ENCODE measurements around the gene HDAC3.

The HDAC3 gene

GRCh38 chr5:141650851-141651727 lies 14.4 kb upstream of the HDAC3 start, which contains the start of gene FCHSD1:
Gene FCHSD1 (minus strand): TSS chr5:141651418. CDS start chr5:141651368, 50 bp downstream.
- Histone ChIP-seq H4K20me1 (ENCODE audit: insufficient read depth, low read length, poor library complexity, severe bottlenecking) (no peaks in the 10 kb centered on the region), H3K4me2 (ENCODE audit: low read depth, low read length, poor library complexity, severe bottlenecking) (peak within 1 kb of the TSS; percentile 82), H2AFZ (ENCODE audit: low read length) (peak within 1 kb of the TSS; percentile 82), H3F3A (ENCODE audit: low read depth) (no peaks in the 10 kb centered on the region), H3K9me3 (ENCODE audit: insufficient read depth, low read depth, low read length) (no peaks in the 10 kb centered on the region), H3K9ac (ENCODE audit: low read depth, low read length, poor library complexity, severe bottlenecking) (peak within 1 kb of the TSS; percentile 68), H3K36me3 (ENCODE audit: insufficient read depth, low read length) (no peaks in the 10 kb centered on the region), H3K79me2 (ENCODE audit: insufficient read depth, low read length) (no peaks in the 10 kb centered on the region), H3K27me3 (ENCODE audit: insufficient read depth, low read length, poor library complexity, severe bottlenecking) (no peaks in the 10 kb centered on the region), H3K9me2 (replicated peaks; ENCODE audit: low read depth, low read length) (no peaks in the 10 kb centered on the region), H3K4me1 (ENCODE audit: insufficient read depth, low read length, poor library complexity, severe bottlenecking) (peaks cover 3% of the 10 kb centered on the region), H3K4me3 (ENCODE audit: low read length, poor library complexity, severe bottlenecking) (peak within 1 kb of the TSS; percentile 74)
- TF ChIP-seq EZH2phosphoT487 (IDR thresholded peaks at IDR 0.05; ENCODE audit: borderline replicate concordance) (no peak), CTCF (conservative IDR thresholded peaks at IDR 0.05; ENCODE audit: low read length) (no peak)

DNA sequence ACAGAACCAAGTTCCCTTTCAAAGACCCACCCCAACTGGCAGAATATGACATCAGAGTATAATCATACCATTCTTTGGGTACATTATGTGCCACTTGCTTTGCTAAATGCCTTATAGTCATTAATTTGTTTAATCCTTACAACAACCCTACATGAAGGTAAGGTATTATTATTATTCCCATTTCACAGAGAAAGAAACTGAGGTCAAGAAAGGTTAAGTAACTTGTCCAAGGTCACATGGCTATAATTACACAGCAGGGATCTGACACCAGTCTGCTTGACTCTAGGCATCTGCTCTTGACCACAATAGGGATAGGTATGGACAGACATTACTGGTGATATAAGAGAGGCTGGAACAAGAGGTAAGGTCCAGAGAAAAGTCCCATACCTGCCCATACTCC lies 13.3 kb upstream of the HDAC3 start:
- Histone ChIP-seq H3K4me2 (ENCODE audit: low read depth, low read length, poor library complexity, severe bottlenecking) (peak overlapping the region; percentile 82), H3K36me3 (ENCODE audit: insufficient read depth, low read length) (no peaks in the 10 kb centered on the region), H3K9me2 (replicated peaks; ENCODE audit: low read depth, low read length) (no peaks in the 10 kb centered on the region), H4K20me1 (ENCODE audit: insufficient read depth, low read length, poor library complexity, severe bottlenecking) (no peaks in the 10 kb centered on the region), H3K9ac (ENCODE audit: low read depth, low read length, poor library complexity, severe bottlenecking) (no peak overlapping the region), H3K4me3 (ENCODE audit: low read length, poor library complexity, severe bottlenecking) (no peak overlapping the region), H3K4me1 (ENCODE audit: insufficient read depth, low read length, poor library complexity, severe bottlenecking) (peaks cover 3% of the 10 kb centered on the region), H3F3A (ENCODE audit: low read depth) (no peaks in the 10 kb centered on the region), H3K9me3 (ENCODE audit: insufficient read depth, low read depth, low read length) (no peaks in the 10 kb centered on the region), H2AFZ (ENCODE audit: low read length) (no peak overlapping the region), H3K79me2 (ENCODE audit: insufficient read depth, low read length) (no peaks in the 10 kb centered on the region), H3K27me3 (ENCODE audit: insufficient read depth, low read length, poor library complexity, severe bottlenecking) (no peaks in the 10 kb centered on the region)
- TF ChIP-seq EZH2phosphoT487 (IDR thresholded peaks at IDR 0.05; ENCODE audit: borderline replicate concordance) (no peak), CTCF (conservative IDR thresholded peaks at IDR 0.05; ENCODE audit: low read length) (no peak)

DNA sequence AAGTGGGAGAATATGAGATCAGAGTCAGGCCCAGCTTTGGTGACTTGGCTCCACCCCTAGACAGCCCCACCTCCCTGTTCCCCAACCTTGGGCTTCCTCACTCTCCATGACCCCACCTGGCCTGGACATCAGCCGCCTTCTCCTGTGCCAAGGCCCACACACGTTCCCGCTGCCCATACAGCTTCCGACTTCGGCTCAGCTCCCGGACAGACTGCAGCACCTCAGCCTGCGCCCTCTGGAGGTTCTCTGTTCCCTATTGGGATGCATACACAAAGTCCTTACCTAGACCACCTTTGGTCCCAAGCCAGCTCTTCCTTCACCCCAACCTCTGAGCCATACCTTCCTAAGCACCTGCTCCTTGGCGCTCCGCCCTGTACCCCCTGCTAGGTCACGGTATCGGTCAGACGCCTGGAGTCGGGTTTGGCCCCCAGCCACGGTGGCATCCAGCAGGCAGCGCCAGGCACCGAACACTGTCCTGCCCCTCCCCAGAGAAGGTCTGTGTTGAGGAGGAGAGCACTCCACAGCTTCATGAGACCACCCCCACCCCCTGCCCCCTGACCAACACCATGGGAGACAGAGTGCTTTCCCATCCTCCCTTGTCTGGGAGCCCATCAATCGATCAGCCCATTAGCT lies 12.5 kb upstream of the HDAC3 start:
- Histone ChIP-seq H2AFZ (ENCODE audit: low read length) (no peak overlapping the region), H3K4me3 (ENCODE audit: low read length, poor library complexity, severe bottlenecking) (no peak overlapping the region), H3K4me1 (ENCODE audit: insufficient read depth, low read length, poor library complexity, severe bottlenecking) (peaks cover 3% of the 10 kb centered on the region), H3K36me3 (ENCODE audit: insufficient read depth, low read length) (no peaks in the 10 kb centered on the region), H3K9me2 (replicated peaks; ENCODE audit: low read depth, low read length) (no peaks in the 10 kb centered on the region), H3K27me3 (ENCODE audit: insufficient read depth, low read length, poor library complexity, severe bottlenecking) (no peaks in the 10 kb centered on the region), H3K9ac (ENCODE audit: low read depth, low read length, poor library complexity, severe bottlenecking) (no peak overlapping the region), H3F3A (ENCODE audit: low read depth) (no peaks in the 10 kb centered on the region), H3K79me2 (ENCODE audit: insufficient read depth, low read length) (no peaks in the 10 kb centered on the region), H3K4me2 (ENCODE audit: low read depth, low read length, poor library complexity, severe bottlenecking) (no peak overlapping the region), H3K9me3 (ENCODE audit: insufficient read depth, low read depth, low read length) (no peaks in the 10 kb centered on the region), H4K20me1 (ENCODE audit: insufficient read depth, low read length, poor library complexity, severe bottlenecking) (no peaks in the 10 kb centered on the region)
- TF ChIP-seq EZH2phosphoT487 (IDR thresholded peaks at IDR 0.05; ENCODE audit: borderline replicate concordance) (no peak), CTCF (conservative IDR thresholded peaks at IDR 0.05; ENCODE audit: low read length) (no peak)

Data from Loucy (cell line).